ENCODE data around the gene SRGAP1. TPM values are rescaled to one million over a fixed set of nuclear protein-coding genes. Genes with fewer than 3 reads are reported as not detected.

Gene SRGAP1
- total and polyA plus RNA-seq, 2 of the 13 experiments (the other 11 are each of a cell fraction or from before 2014, with no cell fraction given) = 1.6 to 3.4 TPM

GRCh38 chr12:63802012-63802608, 42.4 kb upstream of the SRGAP1 start (continued):
- no peak for TF ChIP-seq ZBTB38 (CRISPR knock-in tag; IDR thresholded peaks at IDR 0.05)
- no peak for TF ChIP-seq HNRNPK (IDR thresholded peaks at IDR 0.05; ENCODE audit: low read depth, low read length, poor library complexity, severe bottlenecking)
- TF ChIP-seq NR2F1 (CRISPR knock-in tag; IDR thresholded peaks at IDR 0.05) = no peak
- TF ChIP-seq TBL1XR1 (IDR thresholded peaks at IDR 0.05; ENCODE audit: borderline replicate concordance, low read length, partially characterized antibody) = no peak

GRCh38 chr12:63804746-63805145, 39.8 kb upstream of the SRGAP1 start:
- Histone ChIP-seq H3K27ac (ENCODE audit: extremely low read length, insufficient read depth, low read length) (no peak overlapping the region), H3K36me3 (replicated peaks in 1 of 2; ENCODE audit: control insufficient read depth in 1 of 2, insufficient read depth in 2 of 2, low read length in 2 of 2) (peaks cover 0 to 2% of the 10 kb centered on the region in 2 experiments; a peak in 3 of 5 replicates), H3K79me2 (ENCODE audit: insufficient read depth, low read length) (no peaks in the 10 kb centered on the region), H3K4me3 (replicated peaks in 1 of 3; ENCODE audit: insufficient read depth in 1 of 3, low read depth in 2 of 3, low read length in 3 of 3) (no peak overlapping the region), H4K20me1 (ENCODE audit: insufficient read depth, low read length) (no peaks in the 10 kb centered on the region), H2AFZ (ENCODE audit: low read length) (no peak overlapping the region), H3K9ac (ENCODE audit: insufficient read depth, low read depth, low read length) (no peak overlapping the region), H3K4me1 (ENCODE audit: insufficient read depth, low read length) (peaks cover 28% of the 10 kb centered on the region), H3K27me3 (ENCODE audit: control insufficient read depth in 1 of 2, insufficient read depth in 2 of 2, low read length in 2 of 2) (no peaks in the 10 kb centered on the region), H3K4me2 (ENCODE audit: low read depth, low read length) (no peak overlapping the region), H3K9me3 (ENCODE audit: low read length) (no peaks in the 10 kb centered on the region)
- POLR2A ChIA-PET = no interaction called here
- no peak for ATAC-seq
- DNase-seq (ENCODE audit: low spot score) = no peak
- intact Hi-C loops (cut with micrococcal nuclease; ENCODE audit: unreplicated experiment) = no loop called here
- no peak for TF ChIP-seq HNRNPL (IDR thresholded peaks at IDR 0.05; ENCODE audit: low read depth, low read length)
- no peak for TF ChIP-seq SRSF9 (IDR thresholded peaks at IDR 0.05; ENCODE audit: borderline replicate concordance, insufficient read depth, low read depth, low read length, poor library complexity, severe bottlenecking)
- TF ChIP-seq ZNF232 (CRISPR knock-in tag; IDR thresholded peaks at IDR 0.05; ENCODE audit: borderline replicate concordance) = no peak
- no peak for TF ChIP-seq FLYWCH1 (CRISPR knock-in tag; IDR thresholded peaks at IDR 0.05)
- TF ChIP-seq E2F5 (CRISPR knock-in tag; conservative IDR thresholded peaks at IDR 0.05) = no peak
- no peak for TF ChIP-seq SMYD3 (CRISPR knock-in tag; IDR thresholded peaks at IDR 0.05)
- TF ChIP-seq SAFB2 (CRISPR knock-in tag; IDR thresholded peaks at IDR 0.05; ENCODE audit: borderline replicate concordance, low read depth) = no peak
- no peak for TF ChIP-seq GLMP (CRISPR knock-in tag; IDR thresholded peaks at IDR 0.05; ENCODE audit: borderline replicate concordance)
- no peak for TF ChIP-seq ZIK1 (CRISPR knock-in tag; IDR thresholded peaks at IDR 0.05; ENCODE audit: borderline replicate concordance, low read depth)
- TF ChIP-seq ZBTB4 (CRISPR knock-in tag; IDR thresholded peaks at IDR 0.05; ENCODE audit: borderline replicate concordance) = no peak
- 87% methylated on average over 2 of the region's 2 CpGs for WGBS (ENCODE audit: low lambda C conversion rate)
- in situ Hi-C loops (cut with HindIII; ENCODE audit: extremely low pct_ligation_motif_present, low pct_unique_long_range_greater_than_20kb) = loop anchor here (10.0 to 25.0 kb wide), 2 partner anchors 142 to 380 kb away; partner anchors contain the start of gene DPY19L2
- no peak for FAIRE-seq
- CTCF ChIA-PET (ENCODE audit: low intra/inter-chr PET ratio, low total read pairs) = no interaction called here
- no TSS peak for BruUV-seq (replicated peaks)
